Measurements from ENCODE around the gene TNXB. TPM values are rescaled to one million over a fixed set of nuclear protein-coding genes. Genes with fewer than 3 reads are reported as not detected.

TNXB gene
- total RNA-seq, 4 donors from 2014 or later: 42.2 to 112 (median 80.9) TPM

- intact Hi-C loops (cut with DNase I): no loop called here
- Histone ChIP-seq H3K4me3 (replicated peaks in 1 of 3) (no peak overlapping the region), H3K4me1 (peaks cover 6 to 14% of the 10 kb centered on the region in 2 donors), H3K27me3 (no peaks in the 10 kb centered on the region), H3K36me3 (no peaks in the 10 kb centered on the region), H3K9me3 (no peaks in the 10 kb centered on the region), H3K27ac (no peak overlapping the region)
- WGBS, 2 donors: 30 to 31% methylated on average over 5 of the region's 5 CpGs
- DNase-seq: peak; percentile 21 to 27
- no peak for TF ChIP-seq POLR2A (IDR thresholded peaks at IDR 0.05)
- no peak for TF ChIP-seq CTCF (IDR thresholded peaks at IDR 0.05)
These were observed 30.5 kb upstream of the TNXB start for GRCh38 chr6:32139590-32139989.

DNA sequence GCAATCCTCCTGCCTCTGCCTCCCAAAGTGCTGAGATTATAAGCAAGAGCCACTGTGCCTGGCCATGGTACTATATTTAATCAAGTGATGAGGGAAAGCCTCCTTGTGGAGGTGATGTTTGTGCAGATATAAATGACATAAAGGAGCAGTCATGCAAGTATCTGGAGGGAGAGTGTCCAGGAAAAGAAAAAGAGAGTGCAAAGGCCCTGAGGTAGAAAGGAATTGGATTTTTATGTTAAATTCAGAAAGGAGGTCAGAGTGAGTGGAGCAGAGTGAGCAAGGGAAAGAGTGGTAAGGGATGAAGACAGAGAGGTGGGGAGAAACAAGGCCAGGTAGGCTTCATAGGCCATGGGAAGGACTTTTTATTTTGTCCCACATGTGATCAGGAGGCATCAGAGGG, 28.3 kb upstream of the TNXB start:
- Histone ChIP-seq H3K4me1 (peaks cover 6 to 14% of the 10 kb centered on the region in 2 donors), H3K36me3 (no peaks in the 10 kb centered on the region), H3K9me3 (no peaks in the 10 kb centered on the region), H3K27ac (no peak overlapping the region), H3K4me3 (replicated peaks in 1 of 3) (no peak overlapping the region), H3K27me3 (no peaks in the 10 kb centered on the region)
- intact Hi-C loops (cut with DNase I): no loop called here
- no peak for TF ChIP-seq CTCF (IDR thresholded peaks at IDR 0.05)
- no peak for TF ChIP-seq POLR2A (IDR thresholded peaks at IDR 0.05)
- no peak for DNase-seq

GRCh38 chr6:32133786-32134185, 24.6 kb upstream of the TNXB start:
- no peak overlapping the region for H3K27ac ChIP-seq
- peaks cover 13 to 26% of the 10 kb centered on the region in 2 donors for H3K4me1 ChIP-seq
- WGBS, 2 donors: 86 to 89% methylated on average over 4 of the region's 4 CpGs
- TF ChIP-seq CTCF (IDR thresholded peaks at IDR 0.05): no peak
- no peak for TF ChIP-seq POLR2A (IDR thresholded peaks at IDR 0.05)
- no peak for DNase-seq
- no peaks in the 10 kb centered on the region for H3K36me3 ChIP-seq
- no peak overlapping the region for H3K4me3 ChIP-seq (replicated peaks in 1 of 3)
- no peaks in the 10 kb centered on the region for H3K9me3 ChIP-seq
- intact Hi-C loops (cut with DNase I): no loop called here
- no peaks in the 10 kb centered on the region for H3K27me3 ChIP-seq

GRCh38 chr6:32132110-32132509, 23.0 kb upstream of the TNXB start:
- no peak overlapping the region for H3K4me3 ChIP-seq (replicated peaks in 1 of 3)
- H3K27me3 ChIP-seq: no peaks in the 10 kb centered on the region
- H3K4me1 ChIP-seq: peaks cover 24 to 33% of the 10 kb centered on the region in 2 donors
- H3K27ac ChIP-seq: no peak overlapping the region
- H3K36me3 ChIP-seq: no peaks in the 10 kb centered on the region
- no peaks in the 10 kb centered on the region for H3K9me3 ChIP-seq
- DNase-seq: no peak
- intact Hi-C loops (cut with DNase I): no loop called here
- no peak for TF ChIP-seq POLR2A (IDR thresholded peaks at IDR 0.05)
- TF ChIP-seq CTCF (IDR thresholded peaks at IDR 0.05): no peak

DNA sequence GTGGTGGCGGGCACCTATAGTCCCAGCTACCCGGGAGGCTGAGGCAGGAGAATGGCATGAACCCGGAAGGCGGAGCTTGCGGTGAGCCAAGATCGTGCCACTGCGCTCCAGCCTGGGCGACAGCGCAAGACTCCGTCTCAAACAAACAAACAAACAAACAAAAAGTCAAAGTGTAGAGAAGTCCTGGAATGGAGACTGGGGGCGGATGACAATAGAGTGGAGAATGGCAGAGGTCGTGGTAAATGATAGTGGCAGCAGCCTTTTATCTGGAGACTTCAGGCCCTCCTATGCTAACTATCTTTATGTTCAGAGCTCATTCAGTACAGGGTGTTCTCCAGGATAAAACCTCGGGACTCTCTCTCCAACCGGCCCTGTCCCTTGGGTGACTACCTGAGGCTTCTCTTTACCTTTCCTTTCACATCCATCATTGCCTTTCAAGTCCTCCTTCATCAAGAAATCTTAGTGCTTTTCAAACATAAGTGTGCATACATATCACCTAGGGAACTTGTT, 22.4 kb upstream of the TNXB start:
- Histone ChIP-seq H3K4me3 (replicated peaks in 1 of 3) (no peak overlapping the region), H3K36me3 (no peaks in the 10 kb centered on the region), H3K4me1 (peaks cover 27 to 33% of the 10 kb centered on the region in 2 donors), H3K27ac (no peak overlapping the region), H3K9me3 (no peaks in the 10 kb centered on the region), H3K27me3 (no peaks in the 10 kb centered on the region)
- TF ChIP-seq CTCF (IDR thresholded peaks at IDR 0.05) (no peak), POLR2A (IDR thresholded peaks at IDR 0.05) (no peak)
- intact Hi-C loops (cut with DNase I): no loop called here
- DNase-seq: no peak
- 89 to 93% methylated on average over 14 of the region's 14 CpGs for WGBS, 2 donors
